ENCODE results near the gene P3H1. TPM values are rescaled to one million over a fixed set of nuclear protein-coding genes. Genes with fewer than 3 reads are reported as not detected.
A peak's percentile ranks its signal among the peaks of the same experiment; 100 is the strongest.
"Not testable (repeated sequence)": the region's sequence is repeated elsewhere in the genome, so short reads cannot be mapped to it uniquely, and the experiment has no call there.

P3H1 gene
- total RNA-seq, result 98.8 and 114 TPM in 2 replicates

GRCh38 chr1:42766741-42767509 is at the start of gene P3H1, which contains the start of gene C1orf50:
P3H1 (minus strand) TSS chr1:42767028; CDS start chr1:42766971, 57 bp downstream.
C1orf50 (plus strand) TSS chr1:42767249; CDS start chr1:42767312, 63 bp downstream.
- peak; percentile 96 for DNase-seq (ENCODE audit: low read depth, low spot score)

GRCh38 chr1:42815941-42816584 is 49.2 kb upstream of the P3H1 start:
- DNase-seq (ENCODE audit: low read depth, low spot score), result no peak

- DNase-seq (ENCODE audit: low read depth, low spot score), result not testable (repeated sequence)
Measured at GRCh38 chr1:42814815-42815214, 48.0 kb upstream of the P3H1 start.

- no peak for DNase-seq (ENCODE audit: low read depth, low spot score)
Measured at GRCh38 chr1:42807056-42807668, 40.3 kb upstream of the P3H1 start.

GRCh38 chr1:42806593-42806992 is 39.8 kb upstream of the P3H1 start:
- no peak for DNase-seq (ENCODE audit: low read depth, low spot score)

- no peak for DNase-seq (ENCODE audit: low read depth, low spot score)
Measured at GRCh38 chr1:42806171-42806570, 39.3 kb upstream of the P3H1 start.

- DNase-seq (ENCODE audit: low read depth, low spot score), result no peak
Measured at GRCh38 chr1:42801832-42802473, 35.1 kb upstream of the P3H1 start.

GRCh38 chr1:42797979-42798378 is 31.2 kb upstream of the P3H1 start:
- DNase-seq (ENCODE audit: low read depth, low spot score), result no peak

- no peak for DNase-seq (ENCODE audit: low read depth, low spot score)
Measured at GRCh38 chr1:42797414-42797813, 30.6 kb upstream of the P3H1 start.

- no peak for DNase-seq (ENCODE audit: low read depth, low spot score)
Measured at GRCh38 chr1:42793824-42794223, 27.0 kb upstream of the P3H1 start.

- DNase-seq (ENCODE audit: low read depth, low spot score), result no peak
Measured at GRCh38 chr1:42788021-42788420, 21.2 kb upstream of the P3H1 start.

GRCh38 chr1:42786097-42786496 is 19.3 kb upstream of the P3H1 start:
- no peak for DNase-seq (ENCODE audit: low read depth, low spot score)

- DNase-seq (ENCODE audit: low read depth, low spot score), result no peak
Measured at GRCh38 chr1:42784946-42785693, 18.3 kb upstream of the P3H1 start, which contains the start of gene TMEM269. TMEM269 (plus strand) TSS chr1:42784991; CDS start chr1:42789894, 4,903 bp downstream.

- no peak for DNase-seq (ENCODE audit: low read depth, low spot score)
Measured at GRCh38 chr1:42784547-42784945, 17.7 kb upstream of the P3H1 start.

GRCh38 chr1:42783092-42783491 is 16.3 kb upstream of the P3H1 start:
- DNase-seq (ENCODE audit: low read depth, low spot score), result no peak

GRCh38 chr1:42780176-42780575 is 13.3 kb upstream of the P3H1 start:
- no peak for DNase-seq (ENCODE audit: low read depth, low spot score)

GRCh38 chr1:42779725-42780124 is 12.9 kb upstream of the P3H1 start:
- DNase-seq (ENCODE audit: low read depth, low spot score), result no peak

GRCh38 chr1:42777852-42778251 is 11.0 kb upstream of the P3H1 start:
- DNase-seq (ENCODE audit: low read depth, low spot score), result no peak

GRCh38 chr1:42776502-42776901 is 9.7 kb upstream of the P3H1 start:
- DNase-seq (ENCODE audit: low read depth, low spot score), result no peak

GRCh38 chr1:42774928-42775526 is 8.2 kb upstream of the P3H1 start:
- no peak for DNase-seq (ENCODE audit: low read depth, low spot score)

- no peak for DNase-seq (ENCODE audit: low read depth, low spot score)
Measured at GRCh38 chr1:42773420-42773819, 6.6 kb upstream of the P3H1 start.
